DMS114 treated with DMSO at 0.1 percent for 48 hours (cell line): Measurements from ENCODE around the gene LTB.

Experiments
- DNase-seq: peaks from one replicate; lab custom pipeline; 2025; ENCODE audit not compliant: unreplicated experiment; lab: John Stamatoyannopoulos, UW

Gene LTB

DNA sequence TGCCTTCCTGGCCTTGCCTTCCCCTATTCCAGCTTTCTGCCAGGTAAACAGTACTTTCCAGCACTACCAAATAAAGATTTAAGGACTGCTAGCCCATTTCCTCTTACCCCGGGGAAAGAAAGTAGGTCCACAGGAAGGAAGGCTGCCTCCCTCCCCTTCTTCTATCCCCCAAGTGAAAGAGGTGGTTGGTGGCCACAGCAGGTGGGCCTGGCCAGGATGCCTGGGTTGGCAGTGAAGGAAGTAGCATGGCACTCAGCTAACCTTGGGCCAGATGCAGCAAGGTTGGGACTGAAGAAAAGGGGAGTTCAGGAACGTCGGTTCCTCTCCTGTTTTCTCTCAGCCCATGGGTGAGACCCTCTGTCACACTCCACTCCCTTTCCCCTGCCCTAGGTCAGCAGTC lies 25.9 kb downstream of the LTB start:
- no peak for DNase-seq

DNA sequence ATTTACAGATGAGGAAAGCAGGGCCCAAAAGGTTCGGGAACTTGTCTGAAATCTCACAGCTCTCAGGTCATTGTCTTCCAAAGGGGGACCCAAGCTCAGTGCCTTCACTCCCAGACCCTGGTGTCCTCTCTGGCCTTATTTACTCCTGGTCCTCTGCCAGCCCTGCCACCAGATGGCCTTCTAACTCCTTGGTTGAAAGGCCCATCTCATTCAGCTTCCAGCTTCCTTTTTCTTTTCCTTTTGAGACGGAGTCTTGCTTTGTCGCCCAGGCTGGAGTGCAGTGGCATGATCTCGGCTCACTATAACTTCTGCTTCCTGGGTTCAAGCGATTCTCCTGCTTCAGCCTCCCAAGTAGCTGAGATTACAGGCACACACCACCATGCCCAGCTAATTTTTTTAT lies 30.9 kb downstream of the LTB start:
- peak; percentile 62 for DNase-seq

DNA sequence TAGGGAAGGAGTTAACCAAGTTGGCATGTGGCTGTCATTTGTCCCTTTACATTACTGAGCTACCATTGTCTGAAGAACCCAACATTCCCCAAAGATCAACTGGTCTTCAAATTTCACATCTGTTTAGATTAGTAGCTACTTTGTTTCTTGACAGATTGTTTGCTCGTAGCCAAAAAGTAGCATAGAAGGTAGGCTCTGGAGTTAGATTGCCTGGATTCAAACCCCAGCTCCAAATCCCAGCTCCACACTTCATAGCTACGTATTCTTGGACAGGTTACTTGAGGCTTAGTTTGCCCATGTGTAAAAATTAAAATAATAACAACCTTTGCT lies 33.7 kb downstream of the LTB start:
- no peak for DNase-seq

DNA sequence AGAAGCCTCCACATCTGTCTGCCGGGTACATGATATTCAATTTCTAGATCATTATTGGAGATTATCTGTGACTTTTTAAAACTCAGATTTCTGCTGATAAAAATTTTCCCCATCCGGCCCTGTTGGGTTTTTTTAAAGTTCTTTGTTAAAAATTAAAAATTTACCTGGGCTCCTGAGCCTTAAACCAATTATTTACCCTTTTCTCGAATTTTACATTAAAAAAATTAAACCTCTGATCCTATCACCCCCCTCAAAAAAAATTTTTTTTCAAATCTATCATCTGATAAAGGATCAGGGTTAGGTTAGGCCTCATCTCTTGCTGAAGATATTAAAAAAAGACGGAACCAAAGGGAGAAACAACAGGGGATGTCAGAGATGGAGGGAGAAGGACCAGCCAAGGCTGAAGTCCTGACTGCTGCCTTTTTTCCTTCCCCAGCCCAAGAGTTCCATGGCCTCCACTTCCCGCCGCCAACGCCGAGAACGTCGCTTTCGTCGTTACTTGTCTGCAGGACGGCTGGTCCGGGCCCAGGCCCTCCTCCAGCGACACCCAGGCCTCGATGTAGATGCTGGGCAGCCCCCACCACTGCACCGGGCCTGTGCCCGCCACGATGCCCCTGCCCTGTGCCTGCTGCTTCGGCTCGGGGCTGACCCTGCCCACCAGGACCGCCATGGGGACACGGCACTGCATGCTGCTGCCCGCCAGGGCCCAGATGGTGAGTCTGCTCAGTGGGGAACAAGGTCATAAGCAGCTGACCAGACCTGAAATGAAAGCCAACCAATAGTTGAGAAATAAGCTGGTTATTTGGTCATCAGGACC lies 34.3 kb downstream of the LTB start:
- no peak for DNase-seq

DNA sequence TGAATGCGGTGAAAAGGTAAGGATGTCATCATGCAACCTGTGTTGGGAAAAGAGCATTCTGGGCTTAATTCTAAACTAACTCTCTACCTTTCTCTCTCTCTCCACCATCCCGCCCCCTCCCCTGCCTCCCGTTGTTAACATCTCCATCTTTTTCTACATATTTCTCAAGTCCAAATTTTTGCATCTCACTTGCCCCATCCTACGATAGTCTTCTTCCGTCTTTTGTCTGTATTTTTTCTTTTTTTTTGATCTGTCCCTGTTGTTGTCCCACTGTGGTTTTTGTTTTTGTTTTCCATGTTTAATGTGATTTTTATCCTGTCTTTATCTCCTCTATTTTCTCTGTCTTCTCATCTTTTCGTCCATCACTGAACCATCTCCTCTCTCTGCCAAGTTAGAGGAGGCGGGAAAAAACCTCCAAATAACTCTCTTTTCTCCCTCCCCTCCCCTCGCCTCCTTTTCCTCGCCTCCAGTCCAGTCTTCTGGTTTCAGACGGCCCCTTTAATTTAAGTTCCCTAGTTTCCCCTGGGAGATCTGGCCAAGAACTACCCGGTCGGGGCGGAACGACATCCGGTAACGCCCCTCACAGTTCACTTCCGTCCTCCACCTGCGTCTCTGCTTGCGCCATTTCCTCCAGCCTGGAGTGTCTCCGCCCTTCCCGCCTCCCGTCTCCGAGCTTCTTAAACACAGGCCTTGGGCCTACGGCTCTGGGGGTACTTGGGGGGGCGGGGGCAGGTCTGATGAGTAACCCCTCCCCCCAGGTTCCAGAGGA lies 35.1 kb downstream of the LTB start, which contains the start of gene NFKBIL1:
NFKBIL1 (plus strand) TSS at position 651 of the 769 bp plus-strand sequence; CDS start at position 738, 87 bp downstream.
- DNase-seq: peak; percentile 99

DNA sequence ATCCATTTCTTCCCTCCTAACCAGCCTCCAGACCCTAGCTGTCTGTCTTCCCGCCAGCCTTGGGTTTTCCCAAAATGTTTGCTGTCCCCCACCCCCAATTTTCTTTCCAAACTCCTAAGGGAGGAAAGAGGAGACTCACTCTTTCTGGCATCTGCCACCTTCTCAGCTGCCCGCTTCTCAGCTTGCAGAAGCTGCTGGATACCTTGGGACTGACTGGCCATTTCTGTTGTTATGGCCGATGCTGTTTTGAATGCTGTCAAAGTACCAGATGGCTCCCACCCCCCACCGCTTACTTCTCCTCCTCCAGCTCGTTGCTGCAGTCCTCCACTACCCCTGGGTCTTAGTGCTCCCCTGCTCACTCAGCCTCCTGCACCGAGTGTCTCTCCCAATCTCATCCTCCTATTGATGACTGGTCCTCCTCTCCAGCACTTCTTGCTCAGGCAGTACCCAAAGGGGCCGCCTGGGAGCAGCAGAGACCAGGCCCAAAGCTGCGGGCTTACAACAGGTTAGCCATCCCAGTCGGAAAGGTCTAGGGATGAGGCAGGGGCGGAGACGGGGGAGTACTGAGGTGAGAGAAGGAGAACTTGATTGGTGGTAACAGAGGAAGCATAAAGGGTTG lies 35.8 kb downstream of the LTB start, which contains the start of gene ATP6V1G2:
ATP6V1G2 (minus strand) TSS at position 270 of the 619 bp plus-strand sequence; CDS start at position 221, 49 bp downstream.
- peak; percentile 91 for DNase-seq

DNA sequence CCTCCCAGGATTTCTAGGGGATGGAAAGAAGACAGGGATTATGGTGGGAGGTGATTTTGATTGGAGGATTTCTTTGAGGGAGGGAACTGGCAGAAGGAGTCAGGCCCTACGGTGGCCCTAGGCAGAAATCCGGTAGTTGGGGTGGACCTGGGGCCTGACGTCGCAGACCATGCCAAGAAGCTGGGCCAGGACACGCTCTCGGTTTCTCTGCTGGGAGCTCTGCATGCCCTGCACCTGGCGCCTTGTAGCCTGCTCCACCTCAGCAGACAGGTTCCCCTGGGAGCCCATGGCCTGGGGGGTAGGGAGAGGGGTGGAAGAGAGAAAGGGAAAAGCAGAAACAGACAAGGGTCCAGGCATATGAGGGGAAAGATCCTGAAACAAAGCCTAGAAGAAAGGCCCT lies 36.9 kb downstream of the LTB start:
- DNase-seq: no peak

DNA sequence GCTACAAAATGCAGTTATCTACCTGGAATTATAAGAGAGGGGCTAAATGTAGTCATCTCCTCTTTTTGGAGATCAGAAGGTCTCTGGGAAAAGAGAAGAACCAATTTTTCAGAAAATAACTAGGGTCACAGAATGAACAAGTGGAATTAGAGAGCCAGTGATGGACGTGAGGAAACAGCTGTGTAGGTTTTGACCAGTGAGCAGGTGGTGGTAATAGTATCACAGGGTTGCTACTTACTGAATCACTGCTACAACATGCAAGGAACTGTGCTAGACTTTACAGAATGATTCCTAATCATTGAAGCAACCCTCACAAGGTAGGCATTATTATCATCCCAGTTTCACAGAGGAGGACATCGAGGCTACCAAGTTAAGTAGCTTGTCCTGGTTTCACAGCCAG lies 37.5 kb downstream of the LTB start:
- no peak for DNase-seq

DNA sequence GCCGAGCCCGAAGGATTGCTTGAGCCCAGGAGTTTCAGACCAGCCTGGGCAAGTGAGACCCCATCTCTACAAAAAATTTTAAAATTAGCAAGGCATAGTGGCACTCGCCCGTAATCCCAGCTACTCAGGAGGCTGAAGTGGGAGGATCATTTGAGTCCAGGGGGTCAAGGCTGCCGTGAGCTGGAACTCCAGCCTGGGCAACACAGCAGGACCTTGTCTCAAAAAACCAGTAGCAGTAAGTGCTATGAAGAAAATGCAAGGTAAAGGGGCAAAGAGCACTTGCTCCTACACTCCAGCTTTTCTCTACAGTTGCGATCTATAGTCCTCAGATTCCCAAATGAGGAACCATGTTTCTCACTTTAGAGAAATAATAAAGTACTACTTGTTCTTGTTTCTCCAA lies 38.6 kb downstream of the LTB start:
- no peak for DNase-seq

DNA sequence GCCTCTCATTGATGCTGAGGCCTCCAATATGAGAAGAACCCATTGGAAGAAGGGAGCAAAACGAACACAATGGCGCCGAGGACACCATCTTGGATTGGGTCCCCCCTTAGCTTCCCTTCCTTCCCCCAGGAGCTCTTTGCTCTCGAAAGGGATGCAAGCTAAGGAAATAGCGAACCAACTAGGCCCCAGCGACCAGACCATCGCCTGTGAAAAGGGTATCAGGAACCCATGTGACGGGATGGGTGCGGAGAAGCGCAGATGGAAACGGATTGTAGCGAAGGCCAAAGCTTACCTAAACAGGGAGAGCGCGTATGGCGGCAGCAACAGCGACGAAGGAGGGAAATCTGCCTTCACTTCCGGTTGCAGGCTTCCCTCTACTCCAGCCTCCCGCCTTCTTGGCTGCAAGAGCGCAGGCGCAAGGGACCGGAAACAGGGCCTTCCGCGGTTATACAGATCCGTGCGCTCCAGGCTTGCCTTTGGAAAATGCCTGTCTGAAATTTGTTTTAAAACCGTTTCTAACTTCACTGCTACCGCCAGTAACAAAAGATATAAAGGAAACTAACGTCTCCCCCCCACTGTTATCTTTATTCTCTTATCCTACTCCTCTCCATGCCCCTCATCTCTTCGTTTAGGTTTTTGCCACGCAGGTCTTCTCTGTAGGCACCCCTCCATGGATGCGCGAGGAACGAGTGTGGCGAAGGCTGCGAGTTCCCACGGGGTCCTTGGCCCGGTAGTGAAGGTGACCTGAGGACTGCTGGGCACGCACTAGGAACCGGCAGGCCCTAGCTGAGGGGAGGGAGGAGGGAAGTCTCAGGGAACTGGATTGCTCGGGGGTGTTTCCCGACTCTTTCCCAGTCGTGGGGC lies 40.3 kb downstream of the LTB start, which contains the start of gene DDX39B:
DDX39B (minus strand) TSS at position 346 of the 864 bp plus-strand sequence. CDS start 1,471 bp downstream, outside the sequence.
- peak; percentile 98 for DNase-seq

DNA sequence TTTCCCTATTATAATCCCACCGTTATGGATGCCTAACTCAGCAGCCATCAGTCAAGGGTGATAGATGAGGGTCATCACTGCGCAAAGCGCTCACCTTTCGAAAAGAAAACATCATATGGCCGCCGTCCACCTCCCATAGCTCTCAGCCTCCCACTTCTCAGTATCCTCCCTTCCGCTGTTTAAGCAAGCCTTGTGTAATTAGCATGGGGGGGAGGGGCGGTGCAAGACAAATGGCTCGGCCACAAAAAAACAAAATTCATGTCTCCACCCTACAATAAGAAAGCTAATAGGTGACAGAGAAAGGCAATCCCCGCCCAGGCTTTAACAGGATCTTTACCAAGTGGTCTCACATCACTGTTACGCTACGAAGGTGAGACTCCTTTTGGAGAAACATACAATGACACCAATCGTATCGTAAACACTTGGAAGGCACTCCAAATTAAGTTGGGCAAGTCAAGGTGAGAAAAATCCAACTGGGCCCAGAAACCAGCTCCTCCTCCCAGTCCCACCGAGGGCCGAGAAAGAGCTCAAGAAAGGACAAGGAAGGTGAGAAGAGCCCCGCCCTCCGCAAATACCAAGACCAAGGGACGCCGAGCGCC lies 41.1 kb downstream of the LTB start:
- DNase-seq: no peak

DNA sequence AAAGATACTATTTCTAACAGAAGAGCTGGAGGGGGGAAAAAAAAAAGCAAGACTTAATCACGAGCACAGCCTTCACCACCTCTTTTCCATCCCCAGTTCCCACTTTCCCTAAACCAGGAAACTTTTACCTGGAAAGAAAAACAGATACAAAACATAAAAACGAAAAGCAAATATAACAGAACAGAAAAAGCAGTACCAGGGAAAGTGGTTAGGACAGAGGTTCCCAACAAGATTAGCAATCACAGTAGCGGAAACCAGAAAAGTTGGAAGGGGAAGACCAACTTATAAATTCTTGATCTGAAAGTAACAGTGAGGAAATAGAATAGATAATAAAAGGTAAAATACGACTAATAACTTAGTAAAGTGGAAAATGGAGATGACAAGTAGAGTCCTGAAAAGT lies 41.6 kb downstream of the LTB start:
- no peak for DNase-seq

DNA sequence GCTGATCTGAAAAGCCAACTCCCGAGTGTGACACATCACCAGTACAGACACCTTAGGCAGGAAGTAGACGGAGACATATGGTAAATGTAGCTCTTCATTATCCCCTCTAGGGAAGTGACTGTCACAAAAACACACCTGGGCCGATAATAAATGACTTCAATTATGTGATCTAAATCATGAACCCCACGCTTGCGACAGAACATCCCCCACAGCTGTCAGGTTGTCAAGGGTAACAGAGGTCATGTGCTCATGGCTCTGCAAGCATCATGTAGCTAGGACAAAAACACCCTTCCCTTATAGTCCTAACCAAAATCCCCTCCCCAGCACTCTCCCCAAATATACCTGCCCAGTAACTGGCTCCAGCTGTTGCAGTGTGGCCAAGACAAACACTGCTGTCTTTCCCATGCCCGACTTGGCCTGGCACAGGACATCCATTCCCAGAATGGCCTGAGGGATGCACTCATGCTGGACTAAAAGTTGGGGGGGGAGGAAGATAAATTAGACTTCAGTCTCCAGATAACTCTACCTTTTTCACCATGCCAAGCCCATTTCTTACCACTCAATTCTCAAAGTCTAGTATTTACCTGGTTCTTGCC lies 43.3 kb downstream of the LTB start:
- DNase-seq: no peak

DNA sequence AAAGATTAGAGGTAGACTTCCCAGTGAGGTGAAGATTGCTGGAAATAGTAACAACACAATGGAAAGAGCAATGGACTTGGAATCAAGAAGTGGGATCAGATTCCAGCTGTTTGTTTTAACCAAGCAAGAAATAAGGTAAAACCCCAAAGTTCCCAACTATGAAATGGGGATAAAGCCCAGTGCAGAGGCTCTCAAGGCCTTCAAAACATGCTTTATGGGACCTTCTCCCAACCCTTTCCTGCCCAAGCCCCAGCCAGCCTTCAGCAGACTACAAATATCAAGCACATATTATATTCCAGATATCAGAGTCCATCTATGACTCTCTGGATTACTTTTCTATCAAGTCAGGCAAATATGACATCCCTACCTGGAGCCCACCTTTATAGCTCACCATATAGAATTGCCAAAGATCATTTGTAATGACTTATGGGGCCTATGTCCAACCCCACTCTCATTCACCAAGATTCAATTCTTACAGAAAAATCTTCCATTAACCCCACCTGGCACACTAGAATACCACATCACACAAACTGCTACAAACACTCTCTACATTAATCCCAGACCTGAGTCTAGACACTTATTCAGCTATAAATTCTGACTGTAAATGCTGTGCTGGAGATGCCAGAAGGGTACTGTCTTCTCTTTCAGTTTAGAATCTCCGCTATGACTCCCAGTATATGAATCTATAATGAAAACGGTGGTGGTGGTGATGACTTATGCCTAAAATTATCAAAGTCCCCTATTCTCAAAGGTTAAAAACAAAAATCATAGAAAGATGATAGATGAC lies 46.5 kb downstream of the LTB start:
- no peak for DNase-seq

DNA sequence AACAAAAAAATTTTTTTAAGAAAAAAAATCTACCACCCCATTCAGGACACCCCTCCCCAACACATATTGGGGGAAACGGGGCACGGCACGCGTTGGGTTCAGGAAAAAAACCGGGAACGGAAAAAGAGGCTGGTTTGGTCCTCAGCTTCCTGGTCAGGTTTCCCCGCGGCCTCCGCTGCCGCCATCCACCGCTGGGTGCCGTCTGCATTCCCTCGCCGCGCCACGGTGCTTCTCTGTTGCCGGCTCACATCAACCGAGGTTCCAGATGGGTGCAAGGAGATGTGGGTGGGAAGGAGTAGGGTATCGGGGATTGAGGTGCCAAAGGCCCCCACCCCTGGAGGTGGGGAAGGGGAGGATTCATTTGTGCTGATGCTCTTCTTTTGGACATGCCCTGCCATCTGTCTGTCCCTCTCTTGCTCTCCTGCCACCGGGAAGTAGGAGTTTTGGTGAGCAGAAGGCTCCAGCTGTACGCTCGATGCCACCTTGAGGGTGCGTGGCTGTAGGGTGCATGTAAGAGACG lies 47.6 kb downstream of the LTB start:
- no peak for DNase-seq

DNA sequence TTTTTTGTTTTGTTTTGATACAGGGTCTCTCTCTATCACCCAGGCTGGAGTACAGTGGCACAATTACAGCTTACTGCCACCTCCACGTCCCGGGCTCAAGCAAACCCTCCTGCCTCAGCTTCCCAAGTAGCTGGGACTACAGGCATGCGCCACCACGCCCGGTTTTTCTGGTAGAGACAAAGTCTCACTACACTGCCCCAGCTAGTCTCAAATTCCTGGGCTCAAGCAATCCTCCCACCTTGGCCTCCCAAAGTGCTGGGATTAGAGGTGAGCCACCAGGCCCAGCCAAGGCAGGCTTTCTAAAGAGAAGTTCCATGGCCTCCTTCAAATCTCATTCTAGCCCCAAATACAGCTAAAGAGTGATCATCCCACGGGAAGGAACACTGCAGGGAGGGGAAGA lies 48.2 kb downstream of the LTB start:
- no peak for DNase-seq

DNA sequence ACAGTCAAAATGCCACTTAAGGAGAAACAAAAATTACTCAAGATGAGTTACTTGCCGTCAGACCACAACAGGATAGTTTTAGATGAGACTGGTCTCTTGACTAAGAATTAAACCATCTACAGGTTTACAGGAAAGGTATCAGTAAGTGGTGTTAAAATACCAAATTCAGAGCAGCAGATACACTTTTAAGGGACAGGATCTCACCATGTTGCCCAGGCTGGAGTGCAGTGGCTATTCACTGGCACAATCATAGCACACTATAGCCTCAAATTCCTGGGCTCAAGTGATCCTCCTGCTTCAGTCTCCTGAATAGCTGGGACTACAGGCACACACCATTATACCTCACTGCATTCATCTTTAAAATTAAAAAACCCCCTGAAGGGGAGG lies 48.8 kb downstream of the LTB start:
- DNase-seq: no peak

DNA sequence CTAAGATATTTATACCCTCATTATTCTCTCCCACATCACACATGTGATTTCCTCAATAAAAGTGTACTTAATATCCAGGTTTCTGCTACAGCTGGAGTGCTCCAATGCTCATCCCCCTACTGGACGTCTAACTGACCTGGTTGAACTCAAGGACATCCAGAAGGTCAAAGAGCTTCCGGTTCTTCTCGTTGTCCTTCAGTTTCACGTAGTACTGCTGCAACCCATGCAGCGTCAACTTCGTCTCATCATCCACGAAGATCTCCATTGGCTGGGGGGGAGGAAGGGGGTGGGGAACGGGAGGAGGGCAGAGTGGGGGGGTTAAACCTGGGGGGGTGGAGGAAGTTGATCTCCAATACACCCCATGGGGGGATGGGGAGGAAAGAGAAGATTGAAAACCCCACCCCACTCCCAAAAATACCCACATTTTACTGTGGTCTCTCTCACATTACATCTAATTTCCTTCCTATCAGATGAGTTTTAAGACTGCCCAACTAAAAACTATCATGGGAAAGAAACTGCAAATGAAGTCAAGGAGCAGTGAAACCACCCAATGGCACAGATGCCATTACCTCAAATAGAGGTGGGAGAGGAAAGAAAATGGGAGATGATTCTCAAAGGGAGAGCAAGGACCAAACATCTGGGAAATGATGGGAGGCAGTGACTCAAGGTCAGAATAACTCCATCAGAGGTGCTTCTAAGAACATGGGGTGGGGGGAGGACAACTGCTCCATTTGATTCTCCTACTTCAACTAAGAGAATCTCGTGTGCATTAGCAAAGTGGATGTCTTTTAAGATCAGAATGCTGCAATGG lies 49.4 kb downstream of the LTB start:
- DNase-seq: no peak
